LNCAP (cell line): ENCODE data around the gene SMYD4.

Experiments used
- TF ChIP-seq, protein P1 (sequence below): fragments of 450-650 bp; IDR thresholded peaks from 2 replicates; pipeline ENCODE4 v1.5.1; 2017; ENCODE audit warnings: mild to moderate bottlenecking

The SMYD4 gene

DNA sequence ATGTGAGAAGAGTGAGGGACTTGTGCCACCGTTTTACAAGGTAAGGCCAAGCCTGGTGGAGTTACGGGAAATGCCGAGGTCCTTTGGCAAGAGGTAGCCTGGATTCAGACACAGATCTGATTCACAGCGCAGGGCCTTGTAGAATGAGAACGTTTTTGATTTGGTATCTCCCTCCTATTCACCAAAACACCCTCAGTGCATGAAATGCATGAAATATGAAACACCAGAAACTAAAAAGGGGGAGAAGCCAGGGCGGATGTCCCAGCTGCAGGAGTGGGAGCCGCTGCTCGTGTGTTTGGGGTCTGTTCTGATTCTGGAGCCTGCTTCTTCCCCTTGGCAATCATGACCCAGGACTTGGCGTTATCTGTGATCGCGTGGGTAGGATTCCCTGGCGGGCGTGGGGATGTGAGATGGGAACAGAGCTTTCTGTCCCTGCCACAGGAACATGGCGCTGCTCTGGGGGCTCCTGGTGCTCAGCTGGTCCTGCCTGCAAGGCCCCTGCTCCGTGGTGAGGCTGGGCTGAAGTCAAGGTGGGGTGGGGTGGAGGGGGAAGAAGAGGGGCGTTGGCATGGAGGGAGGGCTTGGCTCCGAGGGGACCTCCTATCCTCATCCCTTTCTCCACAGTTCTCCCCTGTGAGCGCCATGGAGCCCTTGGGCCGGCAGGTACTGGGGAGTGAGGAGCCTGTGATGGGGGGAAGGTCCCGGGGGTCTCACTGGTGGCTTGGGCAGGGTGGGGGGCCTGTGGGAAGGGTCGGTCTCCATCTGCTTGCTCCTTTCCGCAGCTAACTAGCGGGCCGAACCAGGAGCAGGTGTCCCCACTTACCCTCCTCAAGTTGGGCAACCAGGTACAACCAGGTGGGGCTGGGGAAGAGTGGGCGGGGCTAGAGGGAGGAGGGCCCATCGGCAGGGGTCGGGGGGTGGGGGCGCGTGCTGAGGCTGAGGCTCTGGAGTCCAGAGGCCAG is 84.9 kb downstream of the SMYD4 start:
- TF ChIP-seq, protein P1, sequence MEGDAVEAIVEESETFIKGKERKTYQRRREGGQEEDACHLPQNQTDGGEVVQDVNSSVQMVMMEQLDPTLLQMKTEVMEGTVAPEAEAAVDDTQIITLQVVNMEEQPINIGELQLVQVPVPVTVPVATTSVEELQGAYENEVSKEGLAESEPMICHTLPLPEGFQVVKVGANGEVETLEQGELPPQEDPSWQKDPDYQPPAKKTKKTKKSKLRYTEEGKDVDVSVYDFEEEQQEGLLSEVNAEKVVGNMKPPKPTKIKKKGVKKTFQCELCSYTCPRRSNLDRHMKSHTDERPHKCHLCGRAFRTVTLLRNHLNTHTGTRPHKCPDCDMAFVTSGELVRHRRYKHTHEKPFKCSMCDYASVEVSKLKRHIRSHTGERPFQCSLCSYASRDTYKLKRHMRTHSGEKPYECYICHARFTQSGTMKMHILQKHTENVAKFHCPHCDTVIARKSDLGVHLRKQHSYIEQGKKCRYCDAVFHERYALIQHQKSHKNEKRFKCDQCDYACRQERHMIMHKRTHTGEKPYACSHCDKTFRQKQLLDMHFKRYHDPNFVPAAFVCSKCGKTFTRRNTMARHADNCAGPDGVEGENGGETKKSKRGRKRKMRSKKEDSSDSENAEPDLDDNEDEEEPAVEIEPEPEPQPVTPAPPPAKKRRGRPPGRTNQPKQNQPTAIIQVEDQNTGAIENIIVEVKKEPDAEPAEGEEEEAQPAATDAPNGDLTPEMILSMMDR = no peak

DNA sequence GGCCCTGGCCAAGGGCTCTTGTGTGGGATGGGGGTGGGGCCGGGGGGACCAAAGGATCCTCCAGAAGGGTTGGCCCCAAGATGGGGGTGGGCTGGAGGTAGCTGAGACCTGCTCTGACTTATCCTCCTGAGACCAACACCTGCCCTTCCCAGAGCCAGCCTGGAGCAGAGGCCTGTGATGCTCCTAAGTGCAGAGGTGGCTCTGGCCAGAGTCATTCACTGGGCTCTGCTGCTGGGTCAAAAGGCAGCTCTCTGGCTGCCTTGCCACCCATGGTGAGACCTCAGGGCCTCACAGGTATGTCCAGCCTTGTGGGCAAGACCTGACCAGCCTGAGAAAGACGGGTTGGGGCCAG is 86.6 kb downstream of the SMYD4 start:
- TF ChIP-seq, protein P1 = no peak

DNA sequence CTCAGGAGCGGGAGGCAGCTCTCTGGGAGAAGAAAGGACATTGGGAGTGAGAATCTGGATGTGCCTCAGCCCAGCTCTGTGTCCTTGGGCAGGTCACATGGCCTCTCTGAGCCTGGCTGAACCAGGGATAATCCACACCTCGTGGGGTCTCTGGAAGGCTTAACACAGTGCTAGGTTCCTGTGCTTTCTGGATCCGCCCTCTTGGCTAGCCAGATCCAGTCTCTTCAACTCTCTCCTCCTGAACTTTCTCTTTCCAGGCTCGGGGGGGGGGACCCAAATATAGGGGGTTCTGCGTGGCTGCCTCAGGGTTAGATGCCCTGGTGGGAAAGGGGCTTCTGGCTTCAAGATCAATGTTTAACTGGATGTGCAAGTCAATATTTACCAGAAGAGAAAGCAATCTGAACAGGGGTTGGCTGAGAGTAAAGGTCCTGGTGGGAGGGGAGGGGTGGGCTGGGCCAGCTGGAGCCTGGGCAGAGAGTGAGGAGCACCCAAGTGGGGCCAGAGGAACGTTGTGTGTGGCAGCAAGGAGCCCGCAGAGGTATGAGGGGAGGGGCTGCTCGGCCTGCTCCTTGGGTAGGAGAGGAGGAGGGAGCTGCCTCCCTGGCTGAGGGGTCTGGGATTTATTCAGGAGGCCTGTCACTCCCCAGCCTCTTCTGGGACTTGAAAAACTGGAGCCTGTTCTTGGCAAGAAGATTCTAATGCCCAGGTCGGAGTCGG is 87.2 kb downstream of the SMYD4 start, which contains the start of gene SERPINF2:
SERPINF2 (plus strand) TSS at position 501 of the 717 bp plus-strand sequence. CDS start 2,125 bp downstream, outside the sequence.
- TF ChIP-seq, protein P1 = no peak

DNA sequence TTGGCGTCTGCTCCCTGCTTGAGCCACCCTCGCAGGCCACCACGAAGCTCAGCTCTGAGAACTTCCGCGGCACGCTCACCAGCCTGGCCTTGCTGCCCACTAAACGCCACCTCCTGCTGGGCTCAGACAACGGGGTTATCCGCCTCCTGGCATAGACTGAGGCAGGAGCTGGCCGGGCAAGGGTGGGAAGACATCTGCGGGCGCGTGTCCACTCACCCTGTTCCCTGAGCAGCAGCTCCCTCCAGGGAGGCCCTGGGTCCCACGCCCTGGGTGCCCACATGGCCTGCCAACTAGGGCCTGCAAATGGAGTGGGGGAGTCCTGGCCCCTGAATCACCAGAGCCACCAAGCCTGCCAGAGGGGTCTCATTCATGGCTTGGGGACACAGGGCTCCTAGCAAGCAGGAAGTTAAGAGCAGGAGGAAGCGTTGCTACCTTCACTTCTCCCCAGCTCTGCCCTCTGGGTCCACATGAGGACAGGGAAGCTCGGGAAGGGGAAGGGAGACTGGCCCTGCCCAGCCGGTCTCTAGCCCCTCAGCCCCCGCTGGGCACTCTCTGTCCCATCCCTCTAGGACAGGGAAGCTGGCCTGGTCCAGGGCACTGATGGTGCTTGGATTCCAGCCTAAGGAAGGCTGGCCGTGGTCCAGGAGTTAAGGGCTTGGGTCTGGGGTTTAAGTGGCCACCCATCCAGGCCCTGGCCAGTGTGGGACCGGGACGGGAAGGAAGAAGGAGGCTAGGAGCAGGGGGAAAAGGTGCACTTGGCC is 92.0 kb downstream of the SMYD4 start:
- TF ChIP-seq, protein P1 = no peak

DNA sequence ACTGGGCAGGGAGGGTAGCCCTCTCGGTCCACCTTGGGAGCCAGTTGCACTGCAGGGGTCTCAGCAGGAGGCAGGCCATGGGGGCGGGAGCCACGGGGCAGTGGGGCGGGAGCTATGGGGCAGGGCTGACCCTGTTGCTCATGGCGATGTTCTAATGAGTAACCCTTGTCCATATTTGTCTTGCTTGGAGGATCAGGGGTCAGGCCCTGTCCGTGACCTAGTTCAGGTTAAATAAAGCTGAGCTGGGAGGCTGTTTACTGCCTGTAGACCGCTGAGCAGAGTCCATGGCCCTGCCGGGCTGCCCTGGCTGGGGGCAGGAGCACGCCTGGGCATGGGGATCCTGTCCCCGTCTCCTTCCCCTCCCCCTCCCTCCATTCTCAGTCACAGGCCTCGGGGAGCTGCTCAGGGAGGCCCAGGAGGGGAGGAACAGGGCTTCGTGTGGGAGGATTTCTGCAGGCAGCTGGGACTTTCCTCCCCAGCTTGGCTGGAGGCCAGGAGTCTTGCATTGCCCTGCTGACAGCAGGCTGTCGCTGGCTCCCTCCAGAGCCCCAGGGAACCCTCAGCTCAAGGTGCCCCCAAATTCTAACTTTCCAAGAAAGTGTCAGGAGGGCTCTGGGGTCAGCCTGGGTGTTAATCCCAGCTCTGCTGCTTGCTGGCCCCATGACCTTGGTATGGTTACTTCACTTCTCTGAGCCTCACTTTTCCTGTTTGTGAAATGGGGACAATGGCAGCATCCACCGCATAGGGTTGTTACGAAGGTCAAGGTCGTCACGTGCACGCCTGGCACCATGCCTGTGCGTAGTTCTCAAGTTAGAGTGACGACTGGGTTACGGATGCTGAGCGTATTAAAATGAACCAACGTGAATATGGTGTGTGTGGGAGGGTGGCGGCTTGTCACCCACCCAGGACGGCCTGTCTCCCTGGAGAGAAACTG is 93.1 kb downstream of the SMYD4 start:
- TF ChIP-seq, protein P1 = no peak

DNA sequence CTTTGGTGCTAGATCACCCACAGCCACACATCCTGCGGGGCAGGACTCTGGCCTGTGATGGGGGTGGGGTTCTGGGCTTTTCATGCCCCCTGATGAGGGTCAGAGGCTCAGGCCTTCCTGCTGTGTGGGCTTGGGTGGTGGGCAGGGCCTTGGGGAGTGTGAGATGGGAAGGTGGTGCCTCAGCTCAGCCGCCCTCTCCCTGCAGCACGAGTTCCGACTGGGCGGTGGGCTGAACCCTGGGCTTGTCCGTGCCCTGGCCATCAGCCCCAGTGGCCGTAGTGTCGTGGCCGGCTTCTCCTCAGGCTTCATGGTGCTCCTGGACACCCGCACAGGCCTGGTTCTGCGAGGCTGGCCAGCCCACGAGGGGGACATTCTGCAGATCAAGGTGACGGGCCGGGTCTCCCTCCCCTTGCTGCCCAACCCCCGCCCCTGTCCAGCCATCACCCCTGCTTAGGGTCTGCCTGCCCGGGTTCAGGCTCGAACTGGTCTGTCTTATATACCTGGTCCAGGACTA is 93.8 kb downstream of the SMYD4 start:
- TF ChIP-seq, protein P1 = no peak
